Measurements from ENCODE around the gene TNRC6C. TPM values are rescaled to one million over a fixed set of nuclear protein-coding genes. Genes with fewer than 3 reads are reported as not detected.

The TNRC6C gene
- total RNA-seq, 1 experiment from 2014 or later = 3.2 TPM

- DNase-seq (ENCODE audit: low spot score) = no peak
These were observed 53.9 kb downstream of the TNRC6C start for GRCh38 chr17:78012428-78012827.

GRCh38 chr17:78013683-78014467, 55.4 kb downstream of the TNRC6C start:
- peak; percentile 69 for DNase-seq (ENCODE audit: low spot score)

GRCh38 chr17:78014646-78015045, 56.1 kb downstream of the TNRC6C start:
- no peak for DNase-seq (ENCODE audit: low spot score)

- DNase-seq (ENCODE audit: low spot score) = no peak
These were observed 58.3 kb downstream of the TNRC6C start for GRCh38 chr17:78016852-78017251.

- peak; percentile 35 for DNase-seq (ENCODE audit: low spot score)
These were observed 61.0 kb downstream of the TNRC6C start for GRCh38 chr17:78019367-78019975.

GRCh38 chr17:78019976-78020716, 61.6 kb downstream of the TNRC6C start:
- no peak for DNase-seq (ENCODE audit: low spot score)

GRCh38 chr17:78020717-78021108, 62.2 kb downstream of the TNRC6C start:
- no peak for DNase-seq (ENCODE audit: low spot score)

- no peak for DNase-seq (ENCODE audit: low spot score)
These were observed 63.9 kb downstream of the TNRC6C start for GRCh38 chr17:78022425-78022824.

- DNase-seq (ENCODE audit: low spot score) = no peak
These were observed 64.5 kb downstream of the TNRC6C start for GRCh38 chr17:78023042-78023441.

GRCh38 chr17:78026381-78026780, 67.9 kb downstream of the TNRC6C start:
- DNase-seq (ENCODE audit: low spot score) = no peak

GRCh38 chr17:78027121-78027520, 68.6 kb downstream of the TNRC6C start:
- no peak for DNase-seq (ENCODE audit: low spot score)

- no peak for DNase-seq (ENCODE audit: low spot score)
These were observed 71.2 kb downstream of the TNRC6C start for GRCh38 chr17:78029697-78030096.

- DNase-seq (ENCODE audit: low spot score) = no peak
These were observed 72.9 kb downstream of the TNRC6C start for GRCh38 chr17:78031435-78031834.

- DNase-seq (ENCODE audit: low spot score) = peak; percentile 18
These were observed 73.7 kb downstream of the TNRC6C start for GRCh38 chr17:78032166-78032565.

GRCh38 chr17:78034429-78035091, 76.1 kb downstream of the TNRC6C start:
- DNase-seq (ENCODE audit: low spot score) = peak; percentile 49

- DNase-seq (ENCODE audit: low spot score) = no peak
These were observed 78.8 kb downstream of the TNRC6C start for GRCh38 chr17:78037280-78037679.

- no peak for DNase-seq (ENCODE audit: low spot score)
These were observed 80.3 kb downstream of the TNRC6C start for GRCh38 chr17:78038748-78039288.

GRCh38 chr17:78039581-78039980, 81.1 kb downstream of the TNRC6C start:
- DNase-seq (ENCODE audit: low spot score) = no peak

GRCh38 chr17:78040440-78041385, 82.2 kb downstream of the TNRC6C start:
- DNase-seq (ENCODE audit: low spot score) = peak; percentile 63

GRCh38 chr17:78041386-78042179, 83.1 kb downstream of the TNRC6C start:
- DNase-seq (ENCODE audit: low spot score) = peak; percentile 33

Measured in A172 (cell line).